CD8-positive, alpha-beta memory T cell (primary cell): ENCODE results near the gene ATAD3B. TPM values are rescaled to one million over a fixed set of nuclear protein-coding genes. Genes with fewer than 3 reads are reported as not detected.
"Not testable (repeated sequence)": the region's sequence is repeated elsewhere in the genome, so short reads cannot be mapped to it uniquely, and the experiment has no call there.

ENCODE experiments used
- CTCF ChIA-PET: fragments of 350-600 bp; sonication (Branson Sonifier 250); formaldehyde crosslinking; loops from one replicate; lab custom pipeline; 2021; ENCODE audit warnings: antibody characterized with exemption; lab: Charles Lee
- POLR2A ChIA-PET: fragments of 350-600 bp; sonication (Branson Sonifier 250); formaldehyde crosslinking; loops from one replicate; lab custom pipeline; 2021; ENCODE audit warnings: antibody characterized with exemption; lab: Charles Lee
- DNase-seq, 5 donors: peaks; one replicate each; pipeline versions ENCODE4 v3.0.0 to v3.0.0-alpha.2; 2020 to 2022; ENCODE audit warnings: mixed read lengths in 1 of 5
- H3K27ac ChIP-seq: one replicate; pipeline ENCODE4 v1.7.0; 2013; ENCODE audit warnings: low read depth, mild to moderate bottlenecking, low read length, moderate library complexity
- H3K27me3 ChIP-seq: 2 replicates; pipeline ENCODE4 v1.7.0; 2013; ENCODE audit warnings: low read length, mild to moderate bottlenecking; ENCODE audit not compliant: insufficient read depth, poor library complexity, severe bottlenecking
- H3K36me3 ChIP-seq: 2 replicates; pipeline ENCODE4 v1.7.0; 2013; ENCODE audit warnings: mild to moderate bottlenecking, low read length, moderate library complexity; ENCODE audit not compliant: insufficient read depth
- H3K4me1 ChIP-seq: 2 replicates; pipeline ENCODE4 v1.7.0; 2013; ENCODE audit warnings: mild to moderate bottlenecking, low read length, moderate library complexity; ENCODE audit not compliant: insufficient read depth
- H3K4me3 ChIP-seq: 2 replicates; pipeline ENCODE4 v1.7.0; 2013; ENCODE audit warnings: mild to moderate bottlenecking, low read length
- H3K9me3 ChIP-seq: 2 replicates; pipeline ENCODE4 v1.7.0; 2013; ENCODE audit warnings: mild to moderate bottlenecking, low read length
- H3K27ac Mint-ChIP-seq, 8 donors: one replicate each; pipeline ENCODE4 v1.8.0; 2020 to 2021; ENCODE audit warnings: mixed read lengths in 8 of 8, mild to moderate bottlenecking in 6 of 8, inconsistent platforms in 3 of 8, moderate library complexity in 3 of 8
- H3K27me3 Mint-ChIP-seq, 2 donors: one replicate each; pipeline ENCODE4 v1.8.0; 2020 to 2021; ENCODE audit warnings: mixed read lengths in 2 of 2, mild to moderate bottlenecking in 1 of 2, moderate library complexity in 1 of 2
- H3K36me3 Mint-ChIP-seq, 3 donors: one replicate each; pipeline ENCODE4 v1.8.0; 2020 to 2021; ENCODE audit warnings: mixed read lengths in 3 of 3, inconsistent platforms in 1 of 3, mild to moderate bottlenecking in 1 of 3
- H3K4me1 Mint-ChIP-seq, 3 donors: one replicate each; pipeline ENCODE4 v1.8.0; 2020 to 2021; ENCODE audit warnings: mixed read lengths in 3 of 3, inconsistent platforms in 1 of 3, mild to moderate bottlenecking in 1 of 3
- H3K4me3 Mint-ChIP-seq, 7 donors: one replicate each; pipeline ENCODE4 v1.8.0; 2020 to 2021; ENCODE audit warnings: mixed read lengths in 7 of 7, mild to moderate bottlenecking in 6 of 7, moderate library complexity in 4 of 7, inconsistent platforms in 2 of 7
- H3K9me3 Mint-ChIP-seq, 5 donors: one replicate each; pipeline ENCODE4 v1.8.0; 2020 to 2022; ENCODE audit warnings: mixed read lengths in 5 of 5, mild to moderate bottlenecking in 3 of 5, moderate library complexity in 2 of 5, inconsistent platforms in 1 of 5
- polyA plus RNA-seq: library from polyadenylated mRNA; unstranded; fragments of 300-500 nt; fragmentation: Illumina TruSeq; gene quantifications from one replicate; pipeline ENCODE4 v1.2.3, GENCODE V29; 2021
- total RNA-seq, 2 experiments: library from RNA; stranded (reverse); gene quantifications; one replicate each; pipeline ENCODE4 v1.2.3, GENCODE V29; 2021

Gene ATAD3B
- total and polyA plus RNA-seq, 3 experiments from 2014 or later = 7.9 to 86.6 (median 81.6) TPM

- H3K9me3 ChIP-seq = no peaks in the 10 kb centered on the region
- Mint-ChIP-seq H3K27ac (no peak overlapping the region), H3K4me1 (no peaks in the 10 kb centered on the region), H3K9me3 (no peaks in the 10 kb centered on the region), H3K36me3 (no peaks in the 10 kb centered on the region), H3K27me3 (no peaks in the 10 kb centered on the region), H3K4me3 (no peak overlapping the region)
- no peak overlapping the region for H3K27ac ChIP-seq
- no peaks in the 10 kb centered on the region for H3K4me1 ChIP-seq
- peak in 1 of 5 donors; percentile 37 for DNase-seq
- ChIA-PET POLR2A (no interaction called here), CTCF (interaction anchor here (1.5 kb wide), 1 partner anchor 11 kb away, joined by 3 read pairs; no protein-coding TSS in a partner anchor)
- no peaks in the 10 kb centered on the region for H3K27me3 ChIP-seq
- H3K4me3 ChIP-seq = no peak overlapping the region
- no peaks in the 10 kb centered on the region for H3K36me3 ChIP-seq
Measured at GRCh38 chr1:1451696-1452364, 19.7 kb upstream of the ATAD3B start.

GRCh38 chr1:1452365-1452739 lies 19.2 kb upstream of the ATAD3B start:
- CTCF ChIA-PET, POLR2A ChIA-PET: not testable (repeated sequence)

GRCh38 chr1:1452882-1453281 lies 18.7 kb upstream of the ATAD3B start:
- no peaks in the 10 kb centered on the region for H3K36me3 Mint-ChIP-seq
- H3K4me1 Mint-ChIP-seq = no peaks in the 10 kb centered on the region
- H3K9me3 Mint-ChIP-seq = no peaks in the 10 kb centered on the region
- H3K9me3 ChIP-seq = no peaks in the 10 kb centered on the region
- H3K4me3 Mint-ChIP-seq = no peak overlapping the region
- H3K27me3 ChIP-seq = no peaks in the 10 kb centered on the region
- no peak overlapping the region for H3K27ac ChIP-seq
- H3K27me3 Mint-ChIP-seq = no peaks in the 10 kb centered on the region
- ChIA-PET POLR2A (no interaction called here), CTCF (no interaction called here)
- no peaks in the 10 kb centered on the region for H3K36me3 ChIP-seq
- no peak overlapping the region for H3K27ac Mint-ChIP-seq
- H3K4me1 ChIP-seq = no peaks in the 10 kb centered on the region
- no peak overlapping the region for H3K4me3 ChIP-seq
- no peak for DNase-seq

More at GRCh38 chr1:1452365-1452739, 19.2 kb upstream of the ATAD3B start:
- H3K4me3 Mint-ChIP-seq, H3K27me3 Mint-ChIP-seq, H3K27ac ChIP-seq, DNase-seq, H3K4me1 Mint-ChIP-seq, H3K27me3 ChIP-seq, H3K4me1 ChIP-seq, H3K9me3 ChIP-seq, H3K27ac Mint-ChIP-seq, H3K36me3 ChIP-seq, H3K36me3 Mint-ChIP-seq, H3K4me3 ChIP-seq, H3K9me3 Mint-ChIP-seq: not testable (repeated sequence)

DNA sequence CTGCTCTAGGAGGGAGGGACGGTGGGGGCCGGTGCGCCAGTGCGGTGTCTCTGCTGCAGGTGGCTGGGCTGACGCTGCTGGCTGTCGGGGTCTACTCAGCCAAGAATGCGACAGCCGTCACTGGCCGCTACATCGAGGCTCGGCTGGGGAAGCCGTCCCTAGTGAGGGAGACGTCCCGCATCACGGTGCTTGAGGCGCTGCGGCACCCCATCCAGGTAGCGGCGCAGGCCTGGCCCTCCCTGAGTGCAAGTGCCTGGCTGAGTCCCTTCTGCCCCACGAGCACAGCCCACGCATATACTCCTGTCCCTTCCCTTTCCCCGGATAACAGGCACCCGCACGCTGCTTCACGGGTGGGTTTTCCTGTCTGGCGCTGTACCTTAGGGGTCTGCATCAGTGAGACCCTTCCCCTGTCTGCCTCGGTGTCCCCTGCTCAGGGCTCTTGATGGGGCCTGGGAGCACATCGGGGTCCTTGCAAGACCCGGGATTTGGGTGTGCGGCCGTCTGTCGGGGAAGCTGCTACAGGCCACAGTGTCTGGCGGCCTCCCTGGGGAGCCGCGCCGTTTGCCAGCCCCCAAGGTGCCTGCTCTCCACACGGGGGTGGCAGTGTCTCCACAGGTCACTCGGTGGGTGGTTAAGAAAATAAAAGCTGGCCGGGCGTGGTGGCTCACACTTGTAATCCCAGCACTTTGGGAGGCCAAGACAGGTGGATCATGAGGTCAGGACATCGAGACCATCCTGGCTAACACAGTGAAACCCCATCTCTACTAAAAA lies 17.1 kb upstream of the ATAD3B start:
- H3K36me3 Mint-ChIP-seq, H3K27me3 Mint-ChIP-seq, CTCF ChIA-PET, H3K4me3 ChIP-seq, H3K9me3 ChIP-seq, DNase-seq, H3K4me1 Mint-ChIP-seq, H3K27ac ChIP-seq, H3K4me3 Mint-ChIP-seq, POLR2A ChIA-PET, H3K9me3 Mint-ChIP-seq, H3K27ac Mint-ChIP-seq, H3K27me3 ChIP-seq, H3K4me1 ChIP-seq, H3K36me3 ChIP-seq: not testable (repeated sequence)

DNA sequence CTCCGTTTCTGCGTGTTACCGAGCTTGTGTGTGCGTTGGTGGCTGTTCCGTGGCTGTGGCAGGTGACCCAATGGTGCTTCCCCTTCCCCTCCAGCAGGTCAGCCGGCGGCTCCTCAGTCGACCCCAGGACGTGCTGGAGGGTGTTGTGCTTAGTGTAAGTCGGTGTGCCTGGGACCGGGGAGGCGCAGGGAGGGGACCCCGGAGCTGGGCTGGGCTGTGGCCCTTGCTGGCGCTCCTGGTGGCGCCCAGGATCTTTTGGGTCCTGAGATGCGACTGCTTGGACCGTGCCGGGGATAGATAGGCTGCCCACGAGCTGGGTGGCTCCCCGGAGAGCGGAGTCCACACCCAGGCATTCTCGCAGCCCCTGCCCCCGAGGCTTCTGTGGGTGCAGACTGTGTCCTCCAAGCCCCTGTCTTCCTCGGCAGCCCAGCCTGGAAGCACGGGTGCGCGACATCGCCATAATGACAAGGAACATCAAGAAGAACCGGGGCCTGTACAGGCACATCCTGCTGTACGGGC lies 16.1 kb upstream of the ATAD3B start:
- Histone ChIP-seq H3K27me3 (no peaks in the 10 kb centered on the region), H3K27ac (no peak overlapping the region), H3K4me1 (no peaks in the 10 kb centered on the region), H3K36me3 (no peaks in the 10 kb centered on the region), H3K9me3 (no peaks in the 10 kb centered on the region), H3K4me3 (no peak overlapping the region)
- H3K4me3 Mint-ChIP-seq = no peak overlapping the region
- ChIA-PET CTCF (no interaction called here), POLR2A (no interaction called here)
- no peaks in the 10 kb centered on the region for H3K4me1 Mint-ChIP-seq
- no peak for DNase-seq
- H3K36me3 Mint-ChIP-seq = no peaks in the 10 kb centered on the region
- no peak overlapping the region for H3K27ac Mint-ChIP-seq
- no peaks in the 10 kb centered on the region for H3K9me3 Mint-ChIP-seq
- no peaks in the 10 kb centered on the region for H3K27me3 Mint-ChIP-seq

DNA sequence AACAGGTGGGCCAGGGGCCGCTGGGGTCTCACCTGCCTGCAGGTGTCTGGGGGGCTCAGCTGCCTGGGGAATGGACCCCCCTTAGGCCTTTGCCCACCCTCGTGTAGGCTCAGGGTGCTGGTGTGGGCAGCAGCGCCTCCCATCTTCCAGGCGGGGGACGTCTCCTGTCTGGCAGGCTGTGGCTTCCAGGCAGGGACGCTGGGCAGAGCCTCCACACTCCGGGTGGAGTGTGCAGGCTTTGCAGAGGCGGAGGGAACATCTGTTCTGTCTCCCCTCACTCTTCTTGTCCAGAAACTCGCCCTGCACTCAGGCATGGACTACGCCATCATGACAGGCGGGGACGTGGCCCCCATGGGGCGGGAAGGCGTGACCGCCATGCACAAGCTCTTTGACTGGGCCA lies 15.6 kb upstream of the ATAD3B start:
- POLR2A ChIA-PET, H3K4me3 Mint-ChIP-seq, CTCF ChIA-PET: not testable (repeated sequence)

GRCh38 chr1:1456683-1457255 lies 14.8 kb upstream of the ATAD3B start:
- H3K4me3 Mint-ChIP-seq, H3K4me1 ChIP-seq, H3K36me3 ChIP-seq, POLR2A ChIA-PET, H3K4me1 Mint-ChIP-seq, H3K9me3 ChIP-seq, DNase-seq, H3K27ac ChIP-seq, H3K36me3 Mint-ChIP-seq, H3K4me3 ChIP-seq, H3K9me3 Mint-ChIP-seq, H3K27me3 ChIP-seq, H3K27ac Mint-ChIP-seq, H3K27me3 Mint-ChIP-seq: not testable (repeated sequence)
- CTCF ChIA-PET = interaction anchor here (1.7 kb wide), 1 partner anchor 16 kb away, joined by 8 read pairs; no protein-coding TSS in a partner anchor

More for the DNA sequence above, 15.6 kb upstream of the ATAD3B start:
- H3K9me3 ChIP-seq, H3K27me3 ChIP-seq, H3K36me3 Mint-ChIP-seq, H3K27me3 Mint-ChIP-seq, H3K27ac Mint-ChIP-seq, H3K4me1 Mint-ChIP-seq, H3K4me3 ChIP-seq, H3K27ac ChIP-seq, H3K4me1 ChIP-seq, H3K9me3 Mint-ChIP-seq, DNase-seq, H3K36me3 ChIP-seq: not testable (repeated sequence)

- H3K36me3 Mint-ChIP-seq, DNase-seq, H3K9me3 Mint-ChIP-seq, CTCF ChIA-PET, H3K27ac ChIP-seq, H3K4me3 Mint-ChIP-seq, H3K4me3 ChIP-seq, H3K4me1 ChIP-seq, H3K27me3 Mint-ChIP-seq, POLR2A ChIA-PET, H3K36me3 ChIP-seq, H3K27me3 ChIP-seq, H3K9me3 ChIP-seq, H3K27ac Mint-ChIP-seq, H3K4me1 Mint-ChIP-seq: not testable (repeated sequence)
Measured at GRCh38 chr1:1459156-1459555, 12.4 kb upstream of the ATAD3B start.
